Liver (tissue), 9 donors: ENCODE measurements around the gene ESPN. TPM values are rescaled to one million over a fixed set of nuclear protein-coding genes. Genes with fewer than 3 reads are reported as not detected.
"Not testable (repeated sequence)": the region's sequence is repeated elsewhere in the genome, so short reads cannot be mapped to it uniquely, and the experiment has no call there.

Source experiments
- DNase-seq: peaks from one replicate; pipeline ENCODE4 v3.0.0-alpha.2; 2017; ENCODE audit warnings: low spot score
- H3K27ac ChIP-seq, 2 donors: one replicate each; pipeline ENCODE4 v1.7.0; 2013; ENCODE audit warnings: inconsistent platforms in 2 of 2, low read length in 2 of 2, control low read depth in 1 of 2, low read depth in 1 of 2, mild to moderate bottlenecking in 1 of 2
- H3K27me3 ChIP-seq, 4 donors: one replicate each; pipeline versions ENCODE4 v1.6.1 to v1.7.0; 2013; ENCODE audit warnings: low read length in 3 of 4, inconsistent platforms in 1 of 4, mild to moderate bottlenecking in 1 of 4, moderate library complexity in 1 of 4; ENCODE audit not compliant: control insufficient read depth in 4 of 4, insufficient read depth in 4 of 4
- H3K36me3 ChIP-seq, 4 donors: one replicate each; pipeline versions ENCODE4 v1.6.1 to v1.7.0; 2013; ENCODE audit warnings: low read length in 3 of 4, mild to moderate bottlenecking in 3 of 4, low read depth in 1 of 4, moderate library complexity in 1 of 4; ENCODE audit not compliant: control insufficient read depth in 4 of 4, insufficient read depth in 3 of 4
- H3K4me1 ChIP-seq, 4 donors: one replicate each; pipeline versions ENCODE4 v1.6.1 to v1.7.0; 2013; ENCODE audit warnings: low read length in 3 of 4, mild to moderate bottlenecking in 3 of 4, moderate library complexity in 1 of 4; ENCODE audit not compliant: control insufficient read depth in 4 of 4, insufficient read depth in 4 of 4
- H3K4me3 ChIP-seq, 3 donors: one replicate each; pipeline versions ENCODE4 v1.6.1 to v1.7.0; 2013; ENCODE audit warnings: low read length in 3 of 3, control low read depth in 1 of 3, low read depth in 1 of 3, mild to moderate bottlenecking in 1 of 3
- H3K9ac ChIP-seq, 2 donors: one replicate each; pipeline ENCODE4 v1.7.0; 2013; ENCODE audit warnings: low read length in 2 of 2, mild to moderate bottlenecking in 2 of 2, moderate library complexity in 2 of 2, control low read depth in 1 of 2, low read depth in 1 of 2
- H3K9me3 ChIP-seq, 4 donors: one replicate each; pipeline versions ENCODE4 v1.6.1 to v1.7.0; 2013; ENCODE audit warnings: low read length in 3 of 4; ENCODE audit not compliant: control insufficient read depth in 4 of 4
- CTCF ChIP-seq: fragments of 150-350 bp; IDR thresholded peaks from 2 replicates; pipeline ENCODE4 v1.5.1; 2017; ENCODE audit warnings: improper control_type of control experiment, low read depth, low read length; ENCODE audit not compliant: missing input control
- GABPA ChIP-seq, 2 donors: IDR thresholded peaks in 1 of 2; conservative IDR thresholded peaks in 1 of 2; 2 replicates each; pipeline ENCODE4 v1.6.1; 2016; ENCODE audit warnings: antibody characterized with exemption in 2 of 2, mild to moderate bottlenecking in 1 of 2, moderate library complexity in 1 of 2
- HNF4A ChIP-seq, 2 donors: conservative IDR thresholded peaks; 2 replicates each; pipeline ENCODE4 v1.6.1; 2016; ENCODE audit warnings: antibody characterized with exemption in 2 of 2, mild to moderate bottlenecking in 2 of 2
- HNF4G ChIP-seq: IDR thresholded peaks from 2 replicates; pipeline ENCODE4 v1.6.1; 2016; ENCODE audit warnings: antibody characterized with exemption
- MAX ChIP-seq: IDR thresholded peaks from 2 replicates; pipeline ENCODE4 v1.6.1; 2016; ENCODE audit warnings: antibody characterized with exemption
- NR2F2 ChIP-seq: IDR thresholded peaks from 2 replicates; pipeline ENCODE4 v1.6.1; 2016; ENCODE audit warnings: antibody characterized with exemption
- RAD21 ChIP-seq, 2 donors: IDR thresholded peaks; 2 replicates each; pipeline ENCODE4 v1.6.1; 2016; ENCODE audit warnings: antibody characterized with exemption in 2 of 2, mild to moderate bottlenecking in 2 of 2
- REST ChIP-seq: IDR thresholded peaks from 2 replicates; pipeline ENCODE4 v1.6.1; 2016; ENCODE audit warnings: antibody characterized with exemption, mild to moderate bottlenecking
- RXRA ChIP-seq, 2 donors: IDR thresholded peaks; 2 replicates each; pipeline ENCODE4 v1.6.1; 2017 to 2018; ENCODE audit warnings: antibody characterized with exemption in 2 of 2, mild to moderate bottlenecking in 1 of 2
- SP1 ChIP-seq: IDR thresholded peaks from 2 replicates; pipeline ENCODE4 v1.6.1; 2018; ENCODE audit warnings: antibody characterized with exemption, mild to moderate bottlenecking
- YY1 ChIP-seq: IDR thresholded peaks from 2 replicates; pipeline ENCODE4 v1.6.1; 2016; ENCODE audit warnings: antibody characterized with exemption, mild to moderate bottlenecking
- WGBS: extraction: QIAGEN DNeasy Blood & Tissue Kit; methylation state at CpG from one replicate; pipeline ENCODE4 v1.1.7; 2013; 5-methylcytosine and 5-hydroxymethylcytosine counted together
- polyA plus RNA-seq, 2 donors: library from polyadenylated mRNA; stranded (reverse) in 1 of 2; unstranded in 1 of 2; fragments of 200-250 nt in 1 of 2; fragments of >200 nt in 1 of 2; fragmentation: Nextera tagmentation in 1 of 2; extraction: Ambion mirVana in 1 of 2; gene quantifications; one replicate each; pipeline versions ENCODE4 v1.2.1 to v1.2.3, GENCODE V29; 2013 to 2015
- total RNA-seq, 2 donors: library from RNA; depleted of rRNA; stranded (reverse); fragments of >200 nt; gene quantifications; one replicate each; pipeline ENCODE4 v1.2.3, GENCODE V29; 2014
- donor health status: healthy.
- donor health status: healthy.
- donor health status: healthy.
- donor health status: healthy.
- donor health status: healthy.

Gene ESPN
- total and polyA plus RNA-seq, 4 donors: 61.5 to 103 (median 68.2) TPM

GRCh38 chr1:6445062-6445763, 20.6 kb downstream of the ESPN start:
- 31% methylated on average over 19 of the region's 19 CpGs for WGBS
- H3K36me3 ChIP-seq: no peaks in the 10 kb centered on the region
- peaks cover 30 to 50% (median 36%) of the 10 kb centered on the region in 4 donors for H3K4me1 ChIP-seq
- peak overlapping the region in 1 of 2 donors; percentile 9 for H3K27ac ChIP-seq
- H3K9ac ChIP-seq: no peak overlapping the region
- no peaks in the 10 kb centered on the region for H3K27me3 ChIP-seq
- TF ChIP-seq RAD21 (IDR thresholded peaks at IDR 0.05) (peak; percentile 76 to 87), CTCF (peak; percentile 72), RXRA (IDR thresholded peaks at IDR 0.05) (peak; percentile 50 to 62), HNF4A (conservative IDR thresholded peaks at IDR 0.05) (peak; percentile 15 to 33), GABPA (IDR thresholded peaks at IDR 0.05 in 1 of 2, conservative IDR thresholded peaks at IDR 0.05 in 1 of 2) (no peak), MAX (no peak)
- no peaks in the 10 kb centered on the region for H3K9me3 ChIP-seq
- H3K4me3 ChIP-seq: no peak overlapping the region
- DNase-seq: no peak

- H3K27ac ChIP-seq: peak overlapping the region; percentile 70 to 76
- H3K9ac ChIP-seq, H3K9me3 ChIP-seq, H3K27me3 ChIP-seq, H3K4me3 ChIP-seq, H3K36me3 ChIP-seq, DNase-seq: not testable (repeated sequence)
- peaks cover 31 to 54% (median 41%) of the 10 kb centered on the region in 4 donors for H3K4me1 ChIP-seq
- WGBS: 30% methylated on average over 4 of the region's 4 CpGs
- TF ChIP-seq RXRA (IDR thresholded peaks at IDR 0.05) (peak; percentile 95 to 97), MAX (peak; percentile 50), REST (peak; percentile 34), HNF4A (conservative IDR thresholded peaks at IDR 0.05) (peak; percentile 86), NR2F2 (peak; percentile 30), SP1 (peak; percentile 84), HNF4G (peak; percentile 52), RAD21 (IDR thresholded peaks at IDR 0.05) (peak in 1 of 2 donors; percentile 38), YY1 (peak; percentile 58)
Observed at GRCh38 chr1:6445929-6446328, 21.4 kb downstream of the ESPN start.
